Body of pancreas (tissue), 4 donors: ENCODE data around the gene GOPC.

Source experiments
- CTCF ChIP-seq, 7 experiments: fragments of 450-650 bp in 4 of 7; fragments of 200-600 bp in 3 of 7; sonication (generic) in 3 of 7; IDR thresholded peaks; one replicate each; pipeline ENCODE4 v1.5.1; 2016 to 2019; ENCODE audit warnings: antibody characterized with exemption in 7 of 7
- POLR2A ChIP-seq, 3 donors: fragments of 450-650 bp; IDR thresholded peaks; one replicate each; pipeline ENCODE4 v1.6.1; 2016; ENCODE audit warnings: antibody characterized with exemption in 3 of 3, mild to moderate bottlenecking in 2 of 3

- TF ChIP-seq CTCF (IDR thresholded peaks at IDR 0.05) (no peak), POLR2A (IDR thresholded peaks at IDR 0.05) (no peak)
Observed at GRCh38 chr6:117550618-117551242, 51.6 kb downstream of the GOPC start.
